Measurements from ENCODE around the gene PPP1R12A. TPM values are rescaled to one million over a fixed set of nuclear protein-coding genes. Genes with fewer than 3 reads are reported as not detected.

The PPP1R12A gene
- total and polyA plus RNA-seq, 9 of the 15 experiments (the other 6 are each of a cell fraction or from before 2014, with no cell fraction given) = 26.4 to 119 (median 53.3) TPM

DNA sequence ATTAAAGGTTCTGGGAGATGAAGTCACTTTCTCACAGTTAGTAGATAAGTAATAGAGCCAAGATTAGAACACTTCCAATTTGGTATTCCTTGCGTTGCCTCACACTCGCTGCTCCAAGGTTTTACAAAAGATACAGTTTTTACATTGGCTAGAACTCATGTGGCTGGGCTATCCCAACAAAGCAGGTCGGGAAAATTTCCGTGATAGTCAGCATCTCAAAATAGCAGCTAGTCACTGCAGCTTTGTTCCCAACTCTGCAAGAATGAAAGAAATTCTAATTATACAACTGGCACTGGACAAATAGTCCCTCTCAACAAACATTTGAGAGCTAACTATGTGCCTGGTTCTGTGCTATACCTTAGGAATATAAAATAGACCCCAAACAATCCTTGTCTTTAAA, 24.6 kb upstream of the PPP1R12A start (continued):
- TF ChIP-seq, protein P1, sequence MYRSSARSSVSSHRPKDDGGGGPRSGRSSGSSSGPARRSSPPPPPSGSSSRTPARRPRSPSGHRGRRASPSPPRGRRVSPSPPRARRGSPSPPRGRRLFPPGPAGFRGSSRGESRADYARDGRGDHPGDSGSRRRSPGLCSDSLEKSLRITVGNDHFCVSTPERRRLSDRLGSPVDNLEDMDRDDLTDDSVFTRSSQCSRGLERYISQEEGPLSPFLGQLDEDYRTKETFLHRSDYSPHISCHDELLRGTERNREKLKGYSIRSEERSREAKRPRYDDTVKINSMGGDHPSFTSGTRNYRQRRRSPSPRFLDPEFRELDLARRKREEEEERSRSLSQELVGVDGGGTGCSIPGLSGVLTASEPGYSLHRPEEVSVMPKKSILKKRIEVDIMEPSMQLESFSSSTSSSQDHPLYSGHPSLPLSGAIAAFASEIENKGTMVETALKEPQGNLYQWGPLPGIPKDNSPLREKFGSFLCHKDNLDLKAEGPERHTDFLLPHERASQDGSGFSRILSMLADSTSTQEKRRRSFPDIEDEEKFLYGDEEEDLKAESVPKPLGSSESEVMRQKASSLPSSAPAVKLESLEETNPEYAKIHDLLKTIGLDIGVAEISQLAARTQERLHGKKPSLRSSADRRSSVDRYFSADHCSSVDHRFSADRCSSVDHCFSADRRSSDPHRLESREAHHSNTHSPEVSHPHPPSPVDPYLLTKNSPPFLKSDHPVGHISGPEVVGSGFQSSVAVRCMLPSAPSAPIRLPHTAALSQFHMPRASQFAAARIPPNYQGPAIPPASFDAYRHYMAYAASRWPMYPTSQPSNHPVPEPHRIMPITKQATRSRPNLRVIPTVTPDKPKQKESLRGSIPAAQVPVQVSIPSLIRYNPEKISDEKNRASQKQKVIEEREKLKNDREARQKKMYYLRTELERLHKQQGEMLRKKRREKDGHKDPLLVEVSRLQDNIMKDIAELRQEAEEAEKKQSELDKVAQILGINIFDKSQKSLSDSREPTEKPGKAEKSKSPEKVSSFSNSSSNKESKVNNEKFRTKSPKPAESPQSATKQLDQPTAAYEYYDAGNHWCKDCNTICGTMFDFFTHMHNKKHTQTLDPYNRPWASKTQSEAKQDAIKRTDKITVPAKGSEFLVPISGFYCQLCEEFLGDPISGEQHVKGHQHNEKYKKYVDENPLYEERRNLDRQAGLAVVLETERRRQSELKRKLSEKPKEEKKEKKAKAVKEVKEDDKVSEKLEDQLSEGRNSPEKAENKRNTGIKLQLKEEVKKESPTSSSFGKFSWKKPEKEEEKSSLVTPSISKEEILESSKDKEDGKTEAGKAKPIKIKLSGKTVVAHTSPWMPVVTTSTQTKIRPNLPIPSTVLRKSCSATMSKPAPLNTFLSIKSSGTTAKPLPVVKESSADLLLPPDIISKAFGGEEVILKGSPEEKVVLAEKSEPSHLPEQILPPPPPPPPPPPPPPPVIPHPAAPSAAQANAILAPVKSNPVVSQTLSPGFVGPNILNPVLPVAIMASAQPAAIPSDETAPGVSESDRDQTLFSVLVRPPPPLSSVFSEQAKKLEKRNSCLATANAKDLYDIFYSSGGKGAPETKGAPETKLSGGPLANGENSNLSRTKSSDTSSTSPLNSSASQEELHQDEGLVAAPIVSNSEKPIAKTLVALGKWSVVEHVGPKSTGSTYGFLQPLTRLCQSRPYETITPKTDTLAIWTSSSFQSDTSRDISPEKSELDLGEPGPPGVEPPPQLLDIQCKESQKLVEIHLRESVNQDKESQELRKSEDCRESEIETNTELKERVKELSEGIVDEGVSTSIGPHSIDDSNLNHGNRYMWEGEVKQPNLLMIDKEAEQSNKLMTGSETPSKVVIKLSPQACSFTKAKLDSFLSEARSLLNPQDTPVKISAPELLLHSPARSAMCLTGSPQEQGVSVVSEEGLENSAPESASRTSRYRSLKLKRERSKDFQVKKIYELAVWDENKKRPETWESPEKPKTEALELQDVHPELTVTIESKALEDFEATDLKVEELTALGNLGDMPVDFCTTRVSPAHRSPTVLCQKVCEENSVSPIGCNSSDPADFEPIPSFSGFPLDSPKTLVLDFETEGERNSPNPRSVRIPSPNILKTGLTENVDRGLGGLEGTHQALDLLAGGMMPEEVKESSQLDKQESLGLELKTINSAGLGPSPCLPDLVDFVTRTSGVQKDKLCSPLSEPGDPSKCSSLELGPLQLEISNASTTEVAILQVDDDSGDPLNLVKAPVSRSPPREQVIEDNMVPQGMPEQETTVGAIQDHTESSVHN (IDR thresholded peaks at IDR 0.05; ENCODE audit: borderline replicate concordance in 1 of 2, low read depth in 1 of 2) = no peak
- TF ChIP-seq ZNF77 (CRISPR knock-in tag; IDR thresholded peaks at IDR 0.05) = no peak
- TF ChIP-seq, protein P2, sequence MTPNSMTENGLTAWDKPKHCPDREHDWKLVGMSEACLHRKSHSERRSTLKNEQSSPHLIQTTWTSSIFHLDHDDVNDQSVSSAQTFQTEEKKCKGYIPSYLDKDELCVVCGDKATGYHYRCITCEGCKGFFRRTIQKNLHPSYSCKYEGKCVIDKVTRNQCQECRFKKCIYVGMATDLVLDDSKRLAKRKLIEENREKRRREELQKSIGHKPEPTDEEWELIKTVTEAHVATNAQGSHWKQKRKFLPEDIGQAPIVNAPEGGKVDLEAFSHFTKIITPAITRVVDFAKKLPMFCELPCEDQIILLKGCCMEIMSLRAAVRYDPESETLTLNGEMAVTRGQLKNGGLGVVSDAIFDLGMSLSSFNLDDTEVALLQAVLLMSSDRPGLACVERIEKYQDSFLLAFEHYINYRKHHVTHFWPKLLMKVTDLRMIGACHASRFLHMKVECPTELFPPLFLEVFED (CRISPR knock-in tag; conservative IDR thresholded peaks at IDR 0.05) = no peak
- TF ChIP-seq, protein P3, sequence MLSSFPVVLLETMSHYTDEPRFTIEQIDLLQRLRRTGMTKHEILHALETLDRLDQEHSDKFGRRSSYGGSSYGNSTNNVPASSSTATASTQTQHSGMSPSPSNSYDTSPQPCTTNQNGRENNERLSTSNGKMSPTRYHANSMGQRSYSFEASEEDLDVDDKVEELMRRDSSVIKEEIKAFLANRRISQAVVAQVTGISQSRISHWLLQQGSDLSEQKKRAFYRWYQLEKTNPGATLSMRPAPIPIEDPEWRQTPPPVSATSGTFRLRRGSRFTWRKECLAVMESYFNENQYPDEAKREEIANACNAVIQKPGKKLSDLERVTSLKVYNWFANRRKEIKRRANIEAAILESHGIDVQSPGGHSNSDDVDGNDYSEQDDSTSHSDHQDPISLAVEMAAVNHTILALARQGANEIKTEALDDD (IDR thresholded peaks at IDR 0.05) = no peak

Data from K562 (cell line).